GM18520 (cell line): Measurements from ENCODE around the gene PSKH1.
"Not testable (repeated sequence)": the region's sequence is repeated elsewhere in the genome, so short reads cannot be mapped to it uniquely, and the experiment has no call there.

Experiments used
- ATAC-seq: cut with Tn5 transposase; IDR thresholded peaks from one replicate; pipeline ENCODE4 v1.9.1; 2021; ENCODE audit not compliant: unreplicated experiment

Gene PSKH1

GRCh38 chr16:67923414-67924116 is 30.5 kb downstream of the PSKH1 start:
- ATAC-seq, result no peak

GRCh38 chr16:67924140-67924906 is 31.3 kb downstream of the PSKH1 start:
- ATAC-seq, result no peak

- no peak for ATAC-seq
Measured at GRCh38 chr16:67926181-67926750, 33.2 kb downstream of the PSKH1 start.

GRCh38 chr16:67927131-67927941 is 34.3 kb downstream of the PSKH1 start:
- no peak for ATAC-seq

GRCh38 chr16:67928147-67928546 is 35.1 kb downstream of the PSKH1 start:
- ATAC-seq, result no peak

- ATAC-seq, result no peak
Measured at GRCh38 chr16:67928561-67929364, 35.7 kb downstream of the PSKH1 start.

GRCh38 chr16:67930191-67930590 is 37.1 kb downstream of the PSKH1 start:
- ATAC-seq, result no peak

GRCh38 chr16:67930678-67931211 is 37.7 kb downstream of the PSKH1 start:
- no peak for ATAC-seq

- ATAC-seq, result no peak
Measured at GRCh38 chr16:67931712-67932461, 38.8 kb downstream of the PSKH1 start, which contains the start of gene CTRL. CTRL (minus strand) TSS chr16:67931862; CDS start chr16:67931852, 10 bp downstream.

GRCh38 chr16:67932462-67932840 is 39.4 kb downstream of the PSKH1 start:
- no peak for ATAC-seq

GRCh38 chr16:67933805-67934204 is 40.8 kb downstream of the PSKH1 start:
- ATAC-seq, result no peak

- ATAC-seq, result no peak
Measured at GRCh38 chr16:67934306-67935100, 41.4 kb downstream of the PSKH1 start.

GRCh38 chr16:67935101-67935401 is 42.0 kb downstream of the PSKH1 start:
- ATAC-seq, result no peak

- ATAC-seq, result peak; percentile 93
Measured at GRCh38 chr16:67935402-67936123, 42.5 kb downstream of the PSKH1 start.

GRCh38 chr16:67936124-67936879 is 43.2 kb downstream of the PSKH1 start, which contains the start of gene PSMB10:
PSMB10 (minus strand) TSS chr16:67936850; CDS start chr16:67936749, 101 bp downstream.
- no peak for ATAC-seq

- ATAC-seq, result peak; percentile 47
Measured at GRCh38 chr16:67936880-67937605, 44.0 kb downstream of the PSKH1 start.

- not testable (repeated sequence) for ATAC-seq
Measured at GRCh38 chr16:67937713-67938112, 44.7 kb downstream of the PSKH1 start.
